OCI-LY1 (cell line): ENCODE data around the gene VENTX.

ENCODE experiments used
- EZH2 ChIP-seq: fragments of 200-600 bp; sonication (generic), shearing (Covaris generic); IDR thresholded peaks from 2 replicates; pipeline ENCODE4 v1.8.0; 2017; ENCODE audit warnings: borderline replicate concordance, mixed run types, mild to moderate bottlenecking, antibody characterized with exemption, low read length, moderate library complexity, mixed read lengths
- TF ChIP-seq, protein P1 (sequence below): fragments of 200-600 bp; sonication (generic), shearing (Covaris generic); IDR thresholded peaks from 2 replicates; pipeline ENCODE4 v1.5.1; 2017; ENCODE audit warnings: mild to moderate bottlenecking, antibody characterized with exemption, low read length, moderate library complexity, mixed read lengths

DNA sequence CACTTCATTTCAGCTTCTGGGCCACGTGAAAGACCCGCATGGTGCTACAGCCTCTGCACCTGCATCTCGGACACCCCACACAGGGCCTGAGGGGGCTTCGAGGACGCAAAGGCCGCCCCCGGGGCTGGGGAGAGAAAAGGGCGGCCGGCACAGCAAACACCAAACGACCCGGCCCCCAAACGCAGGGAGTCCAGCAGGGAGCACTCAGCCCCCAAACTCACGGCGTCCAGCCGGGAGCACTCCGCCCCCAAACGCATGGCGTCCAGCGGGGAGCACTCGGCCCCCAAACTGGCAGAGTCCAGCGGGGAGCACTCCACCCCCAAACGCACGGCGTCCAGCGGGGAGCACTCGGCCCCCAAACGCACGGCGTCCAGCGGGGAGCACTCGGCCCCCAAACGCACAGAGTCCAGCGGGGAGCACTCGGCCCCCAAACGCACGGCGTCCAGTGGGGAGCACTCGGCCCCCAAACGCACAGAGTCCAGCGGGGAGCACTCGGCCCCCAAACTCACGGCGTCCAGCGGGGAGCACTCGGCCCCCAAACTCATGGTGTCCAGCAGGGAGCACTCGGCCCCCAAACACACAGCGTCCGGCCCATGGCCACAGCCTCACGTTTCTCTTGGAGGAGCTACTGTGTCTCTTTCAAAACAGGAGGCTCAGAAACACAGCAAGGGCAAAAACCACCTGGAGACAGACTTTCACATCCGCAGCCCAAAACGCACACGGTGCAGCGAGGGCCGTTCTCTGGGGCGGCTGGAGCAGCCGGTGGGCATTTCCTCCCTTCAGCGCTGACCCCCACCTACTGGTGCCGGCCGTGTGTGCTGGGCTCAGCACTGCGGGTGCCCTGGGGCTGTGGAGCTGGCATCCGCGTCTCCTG lies 34.6 kb upstream of the VENTX start:
- TF ChIP-seq, protein P1, sequence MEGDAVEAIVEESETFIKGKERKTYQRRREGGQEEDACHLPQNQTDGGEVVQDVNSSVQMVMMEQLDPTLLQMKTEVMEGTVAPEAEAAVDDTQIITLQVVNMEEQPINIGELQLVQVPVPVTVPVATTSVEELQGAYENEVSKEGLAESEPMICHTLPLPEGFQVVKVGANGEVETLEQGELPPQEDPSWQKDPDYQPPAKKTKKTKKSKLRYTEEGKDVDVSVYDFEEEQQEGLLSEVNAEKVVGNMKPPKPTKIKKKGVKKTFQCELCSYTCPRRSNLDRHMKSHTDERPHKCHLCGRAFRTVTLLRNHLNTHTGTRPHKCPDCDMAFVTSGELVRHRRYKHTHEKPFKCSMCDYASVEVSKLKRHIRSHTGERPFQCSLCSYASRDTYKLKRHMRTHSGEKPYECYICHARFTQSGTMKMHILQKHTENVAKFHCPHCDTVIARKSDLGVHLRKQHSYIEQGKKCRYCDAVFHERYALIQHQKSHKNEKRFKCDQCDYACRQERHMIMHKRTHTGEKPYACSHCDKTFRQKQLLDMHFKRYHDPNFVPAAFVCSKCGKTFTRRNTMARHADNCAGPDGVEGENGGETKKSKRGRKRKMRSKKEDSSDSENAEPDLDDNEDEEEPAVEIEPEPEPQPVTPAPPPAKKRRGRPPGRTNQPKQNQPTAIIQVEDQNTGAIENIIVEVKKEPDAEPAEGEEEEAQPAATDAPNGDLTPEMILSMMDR = no peak
- TF ChIP-seq EZH2 = no peak
